GM10266 (cell line): ENCODE data around the gene CPEB2.

Experiments used
- DNase-seq: peaks from one replicate; pipeline ENCODE4 v3.0.0; 2012; ENCODE audit errors: extremely low spot score
- CTCF ChIP-seq: IDR thresholded peaks from 2 replicates; pipeline ENCODE4 v1.5.1; 2012; ENCODE audit warnings: mild to moderate bottlenecking, low read depth; ENCODE audit not compliant: control insufficient read depth, insufficient read depth; ENCODE audit errors: missing control alignments

CPEB2 gene

GRCh38 chr4:15043922-15044321 is 41.6 kb downstream of the CPEB2 start:
- no peak for DNase-seq
- TF ChIP-seq CTCF, result no peak

- TF ChIP-seq CTCF, result no peak
- DNase-seq, result no peak
Observed at GRCh38 chr4:15054541-15054940, 52.3 kb downstream of the CPEB2 start.

DNA sequence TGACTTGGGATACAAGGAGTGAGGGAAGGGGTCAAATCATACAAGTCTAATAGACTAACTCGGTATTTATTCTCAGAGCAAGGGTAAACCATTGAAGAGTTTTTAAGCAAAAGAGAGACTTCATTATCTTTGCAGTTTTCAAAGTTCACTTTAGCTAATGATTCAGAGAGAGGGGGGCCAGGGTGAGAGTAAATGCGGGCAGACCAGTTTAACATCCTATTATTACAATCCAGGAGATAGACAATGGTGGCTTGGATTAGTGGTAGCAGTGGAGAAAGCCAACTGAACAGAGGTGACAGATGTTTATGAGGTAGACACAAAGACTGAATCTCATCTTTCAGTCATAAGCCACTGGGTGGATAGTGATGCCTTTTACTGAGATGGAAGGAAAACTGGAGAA is 57.9 kb downstream of the CPEB2 start:
- DNase-seq, result no peak
- no peak for TF ChIP-seq CTCF

- DNase-seq, result no peak
- TF ChIP-seq CTCF, result no peak
Observed at GRCh38 chr4:15063341-15063740, 61.1 kb downstream of the CPEB2 start.

GRCh38 chr4:15065516-15065915 is 63.2 kb downstream of the CPEB2 start:
- DNase-seq, result no peak

DNA sequence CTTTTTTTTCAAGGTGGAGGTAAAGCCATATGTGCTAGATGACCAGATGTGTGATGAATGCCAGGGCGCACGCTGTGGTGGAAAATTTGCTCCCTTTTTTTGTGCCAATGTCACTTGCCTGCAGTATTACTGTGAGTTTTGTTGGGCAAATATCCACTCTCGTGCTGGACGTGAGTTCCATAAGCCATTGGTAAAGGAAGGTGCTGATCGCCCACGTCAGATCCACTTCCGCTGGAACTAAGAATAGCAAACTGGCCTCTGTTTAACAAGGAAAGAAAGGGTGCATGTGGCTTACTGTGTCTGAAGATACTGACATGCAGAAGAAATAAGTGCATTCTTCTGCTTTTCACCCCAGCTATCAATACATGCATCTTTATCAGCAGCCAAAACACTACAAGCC is 63.9 kb downstream of the CPEB2 start:
- no peak for TF ChIP-seq CTCF
- DNase-seq, result no peak

More at GRCh38 chr4:15065516-15065915, 63.2 kb downstream of the CPEB2 start:
- no peak for TF ChIP-seq CTCF

DNA sequence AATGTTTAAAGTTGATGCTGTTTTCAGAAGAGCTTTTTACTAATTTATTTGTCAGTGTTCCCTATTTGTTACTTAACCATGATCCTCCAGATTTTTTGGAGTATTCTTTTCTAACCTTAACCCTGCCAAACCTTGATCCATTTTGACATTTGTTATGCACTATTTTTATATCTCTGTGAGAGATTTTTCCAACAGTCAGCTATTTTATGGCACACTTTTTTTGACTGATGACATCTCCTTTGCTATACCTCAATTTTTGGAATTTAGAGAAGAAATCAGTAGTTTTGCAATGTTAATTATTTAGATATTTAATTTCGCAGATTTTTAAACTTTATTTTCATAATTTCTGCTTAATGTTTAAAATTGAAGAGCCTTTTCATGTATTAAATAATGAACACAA is 66.0 kb downstream of the CPEB2 start:
- DNase-seq, result no peak
- no peak for TF ChIP-seq CTCF
